Left lung (tissue), 10 donors: ENCODE results near the gene EMILIN2. TPM values are rescaled to one million over a fixed set of nuclear protein-coding genes. Genes with fewer than 3 reads are reported as not detected.

Experiments used
- ATAC-seq: fragments of 200-7000 bp; cut with Tn5 transposase; one replicate; pipeline ENCODE4 v1.9.1; 2020; ENCODE audit warnings: moderate library complexity
- DNase-seq, 4 donors: peaks; one replicate each; pipeline ENCODE4 v3.0.0-alpha.2; 2013 to 2020
- H3K27ac ChIP-seq, 2 donors: fragments of 200-600 bp; sonication (generic) in 1 of 2; one replicate each; pipeline versions ENCODE4 v1.5.0 to v1.8.0; 2020 to 2021
- H3K27me3 ChIP-seq, 2 donors: fragments of 200-600 bp; sonication (generic) in 1 of 2; one replicate each; pipeline versions ENCODE4 v1.5.0 to v1.8.0; 2020 to 2021
- H3K36me3 ChIP-seq, 2 donors: fragments of 200-600 bp; sonication (generic) in 1 of 2; one replicate each; pipeline versions ENCODE4 v1.5.0 to v1.8.0; 2020 to 2021
- H3K4me1 ChIP-seq, 2 donors: fragments of 200-600 bp; one replicate each; pipeline ENCODE4 v1.8.0; 2021
- H3K4me3 ChIP-seq, 2 donors: fragments of 200-600 bp; sonication (generic) in 1 of 2; one replicate each; pipeline versions ENCODE4 v1.5.0 to v1.8.0; 2020 to 2021; ENCODE audit warnings: mild to moderate bottlenecking in 1 of 2
- H3K9me3 ChIP-seq, 2 donors: fragments of 200-600 bp; sonication (generic) in 1 of 2; one replicate each; pipeline versions ENCODE4 v1.5.0 to v1.8.0; 2020 to 2021
- CTCF ChIP-seq, 2 donors: fragments of 200-600 bp; sonication (generic) in 1 of 2; IDR thresholded peaks; one replicate each; pipeline versions ENCODE4 v1.5.0 to v1.8.0; 2021; ENCODE audit warnings: antibody characterized with exemption in 2 of 2
- intact Hi-C, 2 donors: fragments of 100-400 bp; cut with DNase I; formaldehyde crosslinking; loops; one replicate each; pipeline versions ENCODE4 v1.11.2 to v1.14.2; 2022
- polyA plus RNA-seq, 6 donors: library from polyadenylated mRNA; unstranded; fragments of 120-200 nt; gene quantifications; one replicate each; pipeline ENCODE4 v1.2.1, GENCODE V29; 2013; ENCODE audit not compliant: insufficient read length in 6 of 6
- total RNA-seq, 2 donors: library from RNA; stranded (reverse); fragmentation: NEBNext Ultra II Directional; extraction: Animal tissue kit (Norgen Biotek cat#: 25700); gene quantifications; one replicate each; pipeline ENCODE4 v1.2.1, GENCODE V29; 2021
- donor health status: DM: no; HTN: yes; CAD: no.
- donor health status: DM: no; HTN: no; CAD: no.

EMILIN2 gene
- total and polyA plus RNA-seq, 8 donors: 10.6 to 56.2 (median 15.1) TPM

- peaks cover 0 to 3% of the 10 kb centered on the region in 2 donors for H3K4me1 ChIP-seq
- no peaks in the 10 kb centered on the region for H3K27me3 ChIP-seq
- intact Hi-C loops: no loop called here
- no peak overlapping the region for H3K4me3 ChIP-seq
- no peaks in the 10 kb centered on the region for H3K36me3 ChIP-seq
- TF ChIP-seq CTCF (IDR thresholded peaks at IDR 0.05): no peak
- DNase-seq (no peak), ATAC-seq (no peak)
- H3K27ac ChIP-seq: no peak overlapping the region
- H3K9me3 ChIP-seq: no peaks in the 10 kb centered on the region
These were observed 22.4 kb downstream of the EMILIN2 start for GRCh38 chr18:2869207-2869606.

- Histone ChIP-seq H3K27me3 (no peaks in the 10 kb centered on the region), H3K36me3 (no peaks in the 10 kb centered on the region), H3K9me3 (no peaks in the 10 kb centered on the region), H3K4me1 (peaks cover 0 to 6% of the 10 kb centered on the region in 2 donors), H3K27ac (no peak overlapping the region), H3K4me3 (no peak overlapping the region)
- no peak for TF ChIP-seq CTCF (IDR thresholded peaks at IDR 0.05)
- intact Hi-C loops: no loop called here
- ATAC-seq (no peak), DNase-seq (no peak)
These were observed 24.4 kb downstream of the EMILIN2 start for GRCh38 chr18:2871111-2871720.

GRCh38 chr18:2872095-2872494, 25.3 kb downstream of the EMILIN2 start:
- Histone ChIP-seq H3K4me3 (no peak overlapping the region), H3K4me1 (peaks cover 0 to 11% of the 10 kb centered on the region in 2 donors), H3K27me3 (no peaks in the 10 kb centered on the region), H3K9me3 (no peaks in the 10 kb centered on the region), H3K27ac (no peak overlapping the region), H3K36me3 (no peaks in the 10 kb centered on the region)
- intact Hi-C loops: no loop called here
- no peak for DNase-seq
- no peak for ATAC-seq
- TF ChIP-seq CTCF (IDR thresholded peaks at IDR 0.05): no peak

GRCh38 chr18:2874765-2875164, 28.0 kb downstream of the EMILIN2 start:
- Histone ChIP-seq H3K9me3 (no peaks in the 10 kb centered on the region), H3K27ac (no peak overlapping the region), H3K4me1 (peaks cover 0 to 20% of the 10 kb centered on the region in 2 donors), H3K27me3 (no peaks in the 10 kb centered on the region), H3K4me3 (no peak overlapping the region), H3K36me3 (no peaks in the 10 kb centered on the region)
- DNase-seq (no peak), ATAC-seq (no peak)
- no peak for TF ChIP-seq CTCF (IDR thresholded peaks at IDR 0.05)
- intact Hi-C loops: no loop called here

GRCh38 chr18:2878656-2879330, 32.0 kb downstream of the EMILIN2 start:
- ATAC-seq: no peak
- H3K27ac ChIP-seq: no peak overlapping the region
- intact Hi-C loops: no loop called here
- H3K4me3 ChIP-seq: no peak overlapping the region
- no peak for TF ChIP-seq CTCF (IDR thresholded peaks at IDR 0.05)
- H3K36me3 ChIP-seq: no peaks in the 10 kb centered on the region
- no peak for DNase-seq
- no peaks in the 10 kb centered on the region for H3K9me3 ChIP-seq
- H3K27me3 ChIP-seq: no peaks in the 10 kb centered on the region
- peaks cover 0 to 41% of the 10 kb centered on the region in 2 donors for H3K4me1 ChIP-seq
